ENCODE data around the gene PEDS1. TPM values are rescaled to one million over a fixed set of nuclear protein-coding genes. Genes with fewer than 3 reads are reported as not detected.

Gene PEDS1
- total and polyA plus RNA-seq, 2 of the 13 experiments (the other 11 are each of a cell fraction or from before 2014, with no cell fraction given), result 30.5 to 93.9 TPM

DNA sequence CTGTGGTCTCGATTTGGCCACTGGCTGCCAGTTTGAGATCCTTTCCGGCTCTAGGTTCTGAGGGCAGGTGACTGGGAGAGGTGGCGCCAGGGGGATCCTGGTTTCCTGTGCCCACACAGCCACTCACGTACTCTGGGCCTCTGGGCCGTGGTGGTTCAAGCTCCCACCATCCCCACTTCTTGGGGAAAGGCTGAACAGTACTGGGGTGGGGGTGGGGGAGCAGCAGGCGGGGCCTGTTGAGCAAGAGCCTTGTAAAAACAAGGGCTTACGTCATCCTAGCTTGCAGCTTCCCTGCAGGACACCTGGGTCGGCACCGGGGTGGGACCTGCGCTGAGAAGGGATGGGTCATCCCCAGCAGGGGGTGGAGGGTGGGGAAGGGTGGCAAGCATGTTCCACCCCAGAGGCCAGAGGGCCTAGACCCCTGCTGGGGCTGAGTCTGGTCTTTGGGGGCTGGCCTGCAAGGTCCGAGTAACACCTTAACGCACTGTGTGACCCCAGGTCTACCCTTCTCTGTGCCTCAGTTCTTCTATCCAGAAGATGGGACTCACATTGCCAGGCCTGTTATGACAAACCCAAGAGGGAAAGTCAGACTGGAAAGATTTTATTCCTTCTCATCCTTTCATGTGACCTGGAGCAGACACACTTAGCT is 34.0 kb upstream of the PEDS1 start (continued):
- TF ChIP-seq, protein P1, sequence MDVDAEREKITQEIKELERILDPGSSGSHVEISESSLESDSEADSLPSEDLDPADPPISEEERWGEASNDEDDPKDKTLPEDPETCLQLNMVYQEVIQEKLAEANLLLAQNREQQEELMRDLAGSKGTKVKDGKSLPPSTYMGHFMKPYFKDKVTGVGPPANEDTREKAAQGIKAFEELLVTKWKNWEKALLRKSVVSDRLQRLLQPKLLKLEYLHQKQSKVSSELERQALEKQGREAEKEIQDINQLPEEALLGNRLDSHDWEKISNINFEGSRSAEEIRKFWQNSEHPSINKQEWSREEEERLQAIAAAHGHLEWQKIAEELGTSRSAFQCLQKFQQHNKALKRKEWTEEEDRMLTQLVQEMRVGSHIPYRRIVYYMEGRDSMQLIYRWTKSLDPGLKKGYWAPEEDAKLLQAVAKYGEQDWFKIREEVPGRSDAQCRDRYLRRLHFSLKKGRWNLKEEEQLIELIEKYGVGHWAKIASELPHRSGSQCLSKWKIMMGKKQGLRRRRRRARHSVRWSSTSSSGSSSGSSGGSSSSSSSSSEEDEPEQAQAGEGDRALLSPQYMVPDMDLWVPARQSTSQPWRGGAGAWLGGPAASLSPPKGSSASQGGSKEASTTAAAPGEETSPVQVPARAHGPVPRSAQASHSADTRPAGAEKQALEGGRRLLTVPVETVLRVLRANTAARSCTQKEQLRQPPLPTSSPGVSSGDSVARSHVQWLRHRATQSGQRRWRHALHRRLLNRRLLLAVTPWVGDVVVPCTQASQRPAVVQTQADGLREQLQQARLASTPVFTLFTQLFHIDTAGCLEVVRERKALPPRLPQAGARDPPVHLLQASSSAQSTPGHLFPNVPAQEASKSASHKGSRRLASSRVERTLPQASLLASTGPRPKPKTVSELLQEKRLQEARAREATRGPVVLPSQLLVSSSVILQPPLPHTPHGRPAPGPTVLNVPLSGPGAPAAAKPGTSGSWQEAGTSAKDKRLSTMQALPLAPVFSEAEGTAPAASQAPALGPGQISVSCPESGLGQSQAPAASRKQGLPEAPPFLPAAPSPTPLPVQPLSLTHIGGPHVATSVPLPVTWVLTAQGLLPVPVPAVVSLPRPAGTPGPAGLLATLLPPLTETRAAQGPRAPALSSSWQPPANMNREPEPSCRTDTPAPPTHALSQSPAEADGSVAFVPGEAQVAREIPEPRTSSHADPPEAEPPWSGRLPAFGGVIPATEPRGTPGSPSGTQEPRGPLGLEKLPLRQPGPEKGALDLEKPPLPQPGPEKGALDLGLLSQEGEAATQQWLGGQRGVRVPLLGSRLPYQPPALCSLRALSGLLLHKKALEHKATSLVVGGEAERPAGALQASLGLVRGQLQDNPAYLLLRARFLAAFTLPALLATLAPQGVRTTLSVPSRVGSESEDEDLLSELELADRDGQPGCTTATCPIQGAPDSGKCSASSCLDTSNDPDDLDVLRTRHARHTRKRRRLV (CRISPR knock-in tag; IDR thresholded peaks at IDR 0.05), result no peak; the same call in 1 of the 2 replicates
- no peak for TF ChIP-seq MEIS2 (CRISPR knock-in tag; IDR thresholded peaks at IDR 0.05)
- TF ChIP-seq ZBTB7B (CRISPR knock-in tag; IDR thresholded peaks at IDR 0.05), result 0 out of 2 replicates have a peak, but pooled peaks have one; percentile 25
- no peak for TF ChIP-seq ZSCAN25 (CRISPR knock-in tag; IDR thresholded peaks at IDR 0.05)
- TF ChIP-seq, protein P2, sequence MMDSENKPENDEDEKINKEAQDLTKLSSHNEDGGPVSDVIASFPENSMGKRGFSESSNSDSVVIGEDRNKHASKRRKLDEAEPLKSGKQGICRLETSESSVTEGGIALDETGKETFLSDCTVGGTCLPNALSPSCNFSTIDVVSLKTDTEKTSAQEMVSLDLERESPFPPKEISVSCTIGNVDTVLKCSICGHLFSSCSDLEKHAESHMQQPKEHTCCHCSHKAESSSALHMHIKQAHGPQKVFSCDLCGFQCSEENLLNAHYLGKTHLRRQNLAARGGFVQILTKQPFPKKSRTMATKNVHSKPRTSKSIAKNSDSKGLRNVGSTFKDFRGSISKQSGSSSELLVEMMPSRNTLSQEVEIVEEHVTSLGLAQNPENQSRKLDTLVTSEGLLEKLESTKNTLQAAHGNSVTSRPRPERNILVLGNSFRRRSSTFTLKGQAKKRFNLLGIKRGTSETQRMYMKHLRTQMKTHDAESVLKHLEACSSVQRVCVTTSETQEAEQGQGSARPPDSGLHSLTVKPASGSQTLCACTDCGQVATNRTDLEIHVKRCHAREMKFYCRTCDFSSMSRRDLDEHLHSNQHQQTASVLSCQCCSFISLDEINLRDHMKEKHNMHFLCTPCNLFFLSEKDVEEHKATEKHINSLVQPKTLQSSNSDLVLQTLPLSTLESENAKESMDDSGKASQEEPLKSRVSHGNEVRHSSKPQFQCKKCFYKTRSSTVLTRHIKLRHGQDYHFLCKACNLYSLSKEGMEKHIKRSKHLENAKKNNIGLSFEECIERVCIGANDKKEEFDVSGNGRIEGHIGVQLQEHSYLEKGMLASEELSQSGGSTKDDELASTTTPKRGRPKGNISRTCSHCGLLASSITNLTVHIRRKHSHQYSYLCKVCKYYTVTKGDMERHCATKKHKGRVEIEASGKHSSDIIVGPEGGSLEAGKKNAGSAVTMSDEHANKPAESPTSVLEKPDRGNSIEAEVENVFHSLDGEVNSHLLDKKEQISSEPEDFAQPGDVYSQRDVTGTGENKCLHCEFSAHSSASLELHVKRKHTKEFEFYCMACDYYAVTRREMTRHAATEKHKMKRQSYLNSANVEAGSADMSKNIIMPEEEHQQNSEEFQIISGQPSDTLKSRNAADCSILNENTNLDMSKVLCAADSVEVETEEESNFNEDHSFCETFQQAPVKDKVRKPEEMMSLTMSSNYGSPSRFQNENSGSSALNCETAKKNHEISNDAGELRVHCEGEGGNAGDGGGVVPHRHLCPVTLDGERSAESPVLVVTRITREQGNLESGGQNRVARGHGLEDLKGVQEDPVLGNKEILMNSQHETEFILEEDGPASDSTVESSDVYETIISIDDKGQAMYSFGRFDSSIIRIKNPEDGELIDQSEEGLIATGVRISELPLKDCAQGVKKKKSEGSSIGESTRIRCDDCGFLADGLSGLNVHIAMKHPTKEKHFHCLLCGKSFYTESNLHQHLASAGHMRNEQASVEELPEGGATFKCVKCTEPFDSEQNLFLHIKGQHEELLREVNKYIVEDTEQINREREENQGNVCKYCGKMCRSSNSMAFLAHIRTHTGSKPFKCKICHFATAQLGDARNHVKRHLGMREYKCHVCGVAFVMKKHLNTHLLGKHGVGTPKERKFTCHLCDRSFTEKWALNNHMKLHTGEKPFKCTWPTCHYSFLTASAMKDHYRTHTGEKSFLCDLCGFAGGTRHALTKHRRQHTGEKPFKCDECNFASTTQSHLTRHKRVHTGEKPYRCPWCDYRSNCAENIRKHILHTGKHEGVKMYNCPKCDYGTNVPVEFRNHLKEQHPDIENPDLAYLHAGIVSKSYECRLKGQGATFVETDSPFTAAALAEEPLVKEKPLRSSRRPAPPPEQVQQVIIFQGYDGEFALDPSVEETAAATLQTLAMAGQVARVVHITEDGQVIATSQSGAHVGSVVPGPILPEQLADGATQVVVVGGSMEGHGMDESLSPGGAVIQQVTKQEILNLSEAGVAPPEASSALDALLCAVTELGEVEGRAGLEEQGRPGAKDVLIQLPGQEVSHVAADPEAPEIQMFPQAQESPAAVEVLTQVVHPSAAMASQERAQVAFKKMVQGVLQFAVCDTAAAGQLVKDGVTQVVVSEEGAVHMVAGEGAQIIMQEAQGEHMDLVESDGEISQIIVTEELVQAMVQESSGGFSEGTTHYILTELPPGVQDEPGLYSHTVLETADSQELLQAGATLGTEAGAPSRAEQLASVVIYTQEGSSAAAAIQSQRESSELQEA (CRISPR knock-in tag; IDR thresholded peaks at IDR 0.05; ENCODE audit: not compliant biosample characterization), result no peak
- TF ChIP-seq ZBTB20 (CRISPR knock-in tag; IDR thresholded peaks at IDR 0.05; ENCODE audit: borderline replicate concordance, low read depth), result 0 out of 2 replicates have a peak, but pooled peaks have one; percentile 13
- no peak for TF ChIP-seq RORA (CRISPR knock-in tag; IDR thresholded peaks at IDR 0.05)
- TF ChIP-seq, protein P3, sequence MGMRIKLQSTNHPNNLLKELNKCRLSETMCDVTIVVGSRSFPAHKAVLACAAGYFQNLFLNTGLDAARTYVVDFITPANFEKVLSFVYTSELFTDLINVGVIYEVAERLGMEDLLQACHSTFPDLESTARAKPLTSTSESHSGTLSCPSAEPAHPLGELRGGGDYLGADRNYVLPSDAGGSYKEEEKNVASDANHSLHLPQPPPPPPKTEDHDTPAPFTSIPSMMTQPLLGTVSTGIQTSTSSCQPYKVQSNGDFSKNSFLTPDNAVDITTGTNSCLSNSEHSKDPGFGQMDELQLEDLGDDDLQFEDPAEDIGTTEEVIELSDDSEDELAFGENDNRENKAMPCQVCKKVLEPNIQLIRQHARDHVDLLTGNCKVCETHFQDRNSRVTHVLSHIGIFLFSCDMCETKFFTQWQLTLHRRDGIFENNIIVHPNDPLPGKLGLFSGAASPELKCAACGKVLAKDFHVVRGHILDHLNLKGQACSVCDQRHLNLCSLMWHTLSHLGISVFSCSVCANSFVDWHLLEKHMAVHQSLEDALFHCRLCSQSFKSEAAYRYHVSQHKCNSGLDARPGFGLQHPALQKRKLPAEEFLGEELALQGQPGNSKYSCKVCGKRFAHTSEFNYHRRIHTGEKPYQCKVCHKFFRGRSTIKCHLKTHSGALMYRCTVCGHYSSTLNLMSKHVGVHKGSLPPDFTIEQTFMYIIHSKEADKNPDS (CRISPR knock-in tag; IDR thresholded peaks at IDR 0.05), result no peak
- no peak for TF ChIP-seq CCAR2 (optimal IDR thresholded peaks at IDR 0.05; ENCODE audit: low read depth, low read length)
- TF ChIP-seq HCFC1 (IDR thresholded peaks at IDR 0.05; ENCODE audit: low read depth, low read length), result no peak
- no peak for TF ChIP-seq STAT5B (CRISPR knock-in tag; IDR thresholded peaks at IDR 0.05)
- no peak for TF ChIP-seq SMARCC2 (IDR thresholded peaks at IDR 0.05)
- TF ChIP-seq MIER3 (CRISPR knock-in tag; IDR thresholded peaks at IDR 0.05; ENCODE audit: borderline replicate concordance), result peak; percentile 12; the same call in 1 of the 2 replicates
- no peak for TF ChIP-seq ZNF260 (CRISPR knock-in tag; IDR thresholded peaks at IDR 0.05; ENCODE audit: borderline replicate concordance, low read depth)

Data from HepG2 (cell line).